ENCODE data around the gene TMEM91.
"Not testable (repeated sequence)": the region's sequence is repeated elsewhere in the genome, so short reads cannot be mapped to it uniquely, and the experiment has no call there.

TMEM91 gene

DNA sequence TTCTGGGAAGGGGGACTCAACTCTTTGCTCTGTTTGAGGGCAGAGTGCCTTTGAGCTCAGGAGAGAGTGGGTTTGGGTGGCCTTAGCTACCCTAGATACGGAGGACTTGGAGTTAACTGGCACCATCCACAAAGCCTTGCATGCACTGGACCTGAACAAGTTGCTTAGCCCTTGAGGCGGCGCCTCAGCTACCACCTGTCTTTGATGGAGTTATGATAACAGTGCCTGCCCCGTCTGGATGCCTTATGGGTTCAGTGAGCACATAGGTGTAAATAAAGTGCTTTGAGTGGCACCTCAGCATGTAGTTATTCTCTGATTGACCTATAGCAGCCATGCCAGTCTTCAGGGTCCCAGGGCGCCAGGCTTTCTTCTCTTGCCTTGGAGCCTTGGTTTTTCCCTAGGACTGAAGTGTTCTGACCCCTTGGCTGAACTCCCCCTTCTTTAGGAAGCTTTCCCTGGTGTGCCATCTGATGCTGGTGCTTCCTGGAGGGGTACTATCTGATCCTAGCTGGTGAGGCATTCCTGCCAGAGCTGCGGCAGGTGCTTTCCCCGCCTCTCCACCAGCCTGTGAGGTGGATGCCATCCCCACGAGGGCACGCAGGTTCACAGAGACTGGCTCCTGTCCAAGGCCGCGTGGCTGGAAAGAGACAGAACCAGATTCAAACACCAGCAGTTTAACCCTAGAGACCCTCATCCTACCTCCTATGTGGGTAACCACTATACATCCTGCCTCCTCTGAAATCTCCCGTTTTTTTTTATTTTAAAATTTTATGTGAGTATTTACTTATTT is 27.0 kb downstream of the TMEM91 start:
- TF ChIP-seq, protein P1, sequence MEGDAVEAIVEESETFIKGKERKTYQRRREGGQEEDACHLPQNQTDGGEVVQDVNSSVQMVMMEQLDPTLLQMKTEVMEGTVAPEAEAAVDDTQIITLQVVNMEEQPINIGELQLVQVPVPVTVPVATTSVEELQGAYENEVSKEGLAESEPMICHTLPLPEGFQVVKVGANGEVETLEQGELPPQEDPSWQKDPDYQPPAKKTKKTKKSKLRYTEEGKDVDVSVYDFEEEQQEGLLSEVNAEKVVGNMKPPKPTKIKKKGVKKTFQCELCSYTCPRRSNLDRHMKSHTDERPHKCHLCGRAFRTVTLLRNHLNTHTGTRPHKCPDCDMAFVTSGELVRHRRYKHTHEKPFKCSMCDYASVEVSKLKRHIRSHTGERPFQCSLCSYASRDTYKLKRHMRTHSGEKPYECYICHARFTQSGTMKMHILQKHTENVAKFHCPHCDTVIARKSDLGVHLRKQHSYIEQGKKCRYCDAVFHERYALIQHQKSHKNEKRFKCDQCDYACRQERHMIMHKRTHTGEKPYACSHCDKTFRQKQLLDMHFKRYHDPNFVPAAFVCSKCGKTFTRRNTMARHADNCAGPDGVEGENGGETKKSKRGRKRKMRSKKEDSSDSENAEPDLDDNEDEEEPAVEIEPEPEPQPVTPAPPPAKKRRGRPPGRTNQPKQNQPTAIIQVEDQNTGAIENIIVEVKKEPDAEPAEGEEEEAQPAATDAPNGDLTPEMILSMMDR (IDR thresholded peaks at IDR 0.05) = no peak
- DNase-seq (ENCODE audit: low spot score) = no peak
- H3K27ac ChIP-seq = no peak overlapping the region
- no peak overlapping the region for H3K4me3 ChIP-seq

DNA sequence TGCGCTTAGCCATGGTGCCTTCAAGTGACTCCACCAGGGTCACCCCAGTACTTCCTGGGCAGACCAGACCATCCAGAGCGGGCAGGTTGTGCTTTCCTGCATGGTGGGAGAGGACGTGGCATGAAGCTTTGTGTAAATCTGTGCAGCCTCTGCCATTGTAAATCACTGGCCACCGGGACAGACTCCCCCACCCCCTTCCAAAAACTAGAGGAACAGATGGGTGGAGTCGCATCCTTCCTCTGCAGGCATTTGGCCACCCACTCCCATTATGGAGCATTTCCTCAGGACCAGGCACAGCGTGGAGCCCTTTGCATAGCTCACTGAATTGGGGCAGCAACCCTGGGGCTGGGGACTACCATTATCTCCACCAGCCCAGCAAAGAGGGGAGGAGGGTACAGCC is 29.4 kb downstream of the TMEM91 start:
- no peak overlapping the region for H3K27ac ChIP-seq

DNA sequence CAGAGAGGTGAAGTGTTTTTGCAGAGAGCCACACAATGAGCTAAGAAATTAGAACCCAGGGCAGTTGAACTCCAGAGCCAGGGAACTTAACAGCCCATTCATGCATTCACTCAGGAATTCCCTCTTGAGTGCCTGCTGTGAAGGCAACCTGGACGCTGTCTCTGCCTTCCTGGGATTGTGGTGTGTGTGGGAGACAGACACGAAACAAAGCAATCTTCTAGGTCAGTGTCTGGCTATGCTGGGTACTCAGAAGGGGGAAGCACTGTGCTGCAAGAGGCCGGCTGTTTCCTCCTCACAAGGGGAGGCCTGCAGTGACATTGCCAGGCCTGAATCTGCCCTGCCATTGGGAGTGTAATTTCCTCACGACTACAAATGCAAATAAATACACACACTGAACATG is 30.9 kb downstream of the TMEM91 start:
- TF ChIP-seq, protein P1 (IDR thresholded peaks at IDR 0.05) = no peak
- Histone ChIP-seq H3K27ac (no peak overlapping the region), H3K4me3 (no peak overlapping the region)
- DNase-seq (ENCODE audit: low spot score) = no peak

More for the DNA sequence above, 29.4 kb downstream of the TMEM91 start:
- no peak overlapping the region for H3K4me3 ChIP-seq
- TF ChIP-seq, protein P1 (IDR thresholded peaks at IDR 0.05) = no peak
- DNase-seq (ENCODE audit: low spot score) = no peak

DNA sequence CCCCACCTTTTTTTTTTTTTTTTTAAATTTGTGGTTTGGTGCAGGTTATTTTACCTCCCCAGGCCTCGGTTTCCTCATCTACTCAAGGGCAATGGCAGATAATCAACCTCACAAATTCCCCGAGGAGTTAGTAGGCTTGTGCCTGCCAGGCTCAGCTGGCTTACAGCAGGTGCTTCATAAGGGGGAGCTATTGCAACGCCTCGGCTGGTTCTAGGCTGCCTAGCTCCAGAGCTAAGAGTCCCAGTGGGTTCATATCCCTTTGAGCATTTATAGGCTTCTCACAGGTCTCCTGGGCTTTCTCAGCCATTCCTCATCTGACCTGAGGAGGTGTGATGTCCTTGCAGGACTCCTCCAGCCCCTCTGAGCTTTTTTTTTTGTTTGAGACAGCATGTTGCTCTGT is 31.9 kb downstream of the TMEM91 start:
- H3K27ac ChIP-seq = no peak overlapping the region
- TF ChIP-seq, protein P1 (IDR thresholded peaks at IDR 0.05) = no peak
- no peak overlapping the region for H3K4me3 ChIP-seq
- no peak for DNase-seq (ENCODE audit: low spot score)

DNA sequence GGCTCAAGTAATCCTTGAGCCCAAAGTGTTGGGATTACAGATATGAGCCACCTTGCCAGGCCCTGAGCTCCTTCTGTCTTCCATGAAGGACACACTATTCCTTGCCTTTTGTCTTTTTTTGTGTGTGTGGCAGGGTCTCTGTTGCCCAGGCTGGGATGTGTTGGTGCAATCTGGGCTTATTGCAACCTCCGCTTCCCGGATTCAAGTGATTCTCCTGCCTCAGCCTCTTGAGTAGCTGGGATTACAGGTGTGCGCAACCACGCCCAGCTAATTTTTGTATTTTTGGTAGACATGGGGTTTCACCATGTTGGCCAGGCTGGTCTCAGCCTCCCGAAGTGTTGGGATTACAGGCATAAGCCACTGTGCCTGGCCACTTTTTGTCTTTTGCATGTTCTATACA is 32.5 kb downstream of the TMEM91 start:
- DNase-seq (ENCODE audit: low spot score); H3K4me3 ChIP-seq: not testable (repeated sequence)
- peak overlapping the region in 1 of 2 donors; percentile 64 for H3K27ac ChIP-seq

DNA sequence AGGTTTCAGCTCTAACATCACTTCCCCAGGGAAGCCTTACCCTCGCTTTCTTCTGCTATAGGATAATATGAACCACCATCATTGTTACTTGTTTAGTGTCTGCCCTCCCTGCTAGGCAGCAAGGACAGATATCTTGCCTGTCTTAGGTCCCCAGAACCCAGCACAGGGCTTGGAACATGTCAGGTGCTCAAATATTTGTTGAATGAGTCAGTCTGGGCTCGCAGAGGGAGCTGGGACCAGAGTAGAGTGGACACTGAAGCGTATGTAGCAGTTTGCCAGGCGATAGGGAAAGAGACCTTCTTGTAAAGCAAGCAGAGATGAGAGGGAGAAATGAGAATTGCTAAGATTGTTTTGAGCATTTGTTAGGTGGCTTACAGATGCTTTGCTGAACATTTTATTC is 33.0 kb downstream of the TMEM91 start:
- TF ChIP-seq, protein P1 (IDR thresholded peaks at IDR 0.05) = no peak
- H3K27ac ChIP-seq = peak overlapping the region in 1 of 2 donors; percentile 64
- DNase-seq (ENCODE audit: low spot score) = no peak
- H3K4me3 ChIP-seq = no peak overlapping the region

DNA sequence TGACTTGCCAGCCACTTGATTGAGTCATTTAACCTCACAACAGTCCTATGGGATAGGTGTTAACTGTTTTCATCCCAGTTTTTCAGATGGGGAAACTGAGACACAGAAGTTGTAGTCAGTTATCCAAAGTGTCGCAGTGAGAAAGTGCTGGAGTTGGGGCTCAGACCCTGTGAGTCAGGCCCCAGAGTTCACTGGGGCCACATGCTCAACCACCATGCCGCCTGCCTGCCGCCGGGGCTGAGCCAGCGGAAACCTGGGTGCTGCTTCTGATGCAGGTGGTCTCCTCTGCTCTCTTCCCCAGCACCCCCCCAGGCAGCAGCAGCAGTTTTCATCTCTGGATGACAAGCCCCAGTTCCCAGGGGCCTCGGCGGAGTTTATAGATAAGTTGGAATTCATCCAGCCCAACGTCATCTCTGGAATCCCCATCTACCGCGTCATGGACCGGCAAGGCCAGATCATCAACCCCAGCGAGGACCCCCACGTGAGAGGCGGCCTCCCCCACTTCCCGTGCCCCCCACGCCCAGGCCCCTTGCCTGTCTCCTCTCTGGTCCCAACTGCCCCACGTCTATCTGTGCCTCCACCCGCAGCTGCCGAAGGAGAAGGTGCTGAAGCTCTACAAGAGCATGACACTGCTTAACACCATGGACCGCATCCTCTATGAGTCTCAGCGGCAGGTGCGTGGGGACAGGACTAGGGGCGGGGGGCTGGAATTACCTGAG is 34.2 kb downstream of the TMEM91 start:
- TF ChIP-seq, protein P1 (IDR thresholded peaks at IDR 0.05) = no peak
- Histone ChIP-seq H3K4me3 (no peak overlapping the region), H3K27ac (peak overlapping the region in 1 of 2 donors; percentile 56)
- no peak for DNase-seq (ENCODE audit: low spot score)

All from coronary artery (tissue), 2 donors.